Neutrophil (primary cell): ENCODE measurements around the gene C11orf98.

ENCODE experiments used
- H3K27ac ChIP-seq: fragments of 200-600 bp; sonication (generic); 2 replicates; pipeline ENCODE4 v1.5.1; 2016; ENCODE audit warnings: mild to moderate bottlenecking, moderate library complexity
- H3K27me3 ChIP-seq: fragments of 200-600 bp; sonication (generic); 2 replicates; pipeline ENCODE4 v1.6.0; 2016; ENCODE audit warnings: mild to moderate bottlenecking
- H3K36me3 ChIP-seq: fragments of 200-600 bp; sonication (generic); 2 replicates; pipeline ENCODE4 v1.5.1; 2017
- H3K4me1 ChIP-seq, 2 experiments: fragments of 200-600 bp in 1 of 2; sonication (generic) in 1 of 2; 1 replicate in 1 of 2; 2 replicates in 1 of 2; pipeline versions ENCODE4 v1.5.1 to v1.6.1; 2013 to 2016; ENCODE audit warnings: low read depth in 1 of 2, low read length in 1 of 2, mild to moderate bottlenecking in 1 of 2, moderate library complexity in 1 of 2; ENCODE audit not compliant: control insufficient read depth in 1 of 2, insufficient read depth in 1 of 2
- H3K4me3 ChIP-seq, 2 experiments: fragments of 200-600 bp in 1 of 2; sonication (generic) in 1 of 2; 1 replicate in 1 of 2; 2 replicates in 1 of 2; pipeline ENCODE4 v1.5.1; 2013 to 2016; ENCODE audit warnings: low read depth in 1 of 2, low read length in 1 of 2, mild to moderate bottlenecking in 1 of 2, moderate library complexity in 1 of 2
- H3K9me3 ChIP-seq: fragments of 200-600 bp; sonication (generic); 2 replicates; pipeline ENCODE4 v1.5.1; 2016
- CTCF ChIP-seq: fragments of 200-600 bp; sonication (generic); IDR thresholded peaks from 2 replicates; pipeline ENCODE4 v1.5.1; 2016; ENCODE audit warnings: antibody characterized with exemption

C11orf98 gene

GRCh38 chr11:62709247-62710000, 44.4 kb upstream of the C11orf98 start:
- Histone ChIP-seq H3K4me3 (peak overlapping the region; percentile 76 to 86), H3K4me1 (peaks cover 42 to 44% of the 10 kb centered on the region in 2 experiments), H3K36me3 (peaks cover 36% of the 10 kb centered on the region), H3K9me3 (no peaks in the 10 kb centered on the region), H3K27ac (peak overlapping the region; percentile 91), H3K27me3 (no peaks in the 10 kb centered on the region)
- TF ChIP-seq CTCF: peak; percentile 36

GRCh38 chr11:62708793-62709192, 43.8 kb upstream of the C11orf98 start:
- H3K4me3 ChIP-seq: peak overlapping the region; percentile 76 to 86
- no peak for TF ChIP-seq CTCF
- H3K27ac ChIP-seq: peak overlapping the region; percentile 91
- H3K36me3 ChIP-seq: peaks cover 29% of the 10 kb centered on the region
- peaks cover 42 to 49% of the 10 kb centered on the region in 2 experiments for H3K4me1 ChIP-seq
- no peaks in the 10 kb centered on the region for H3K9me3 ChIP-seq
- H3K27me3 ChIP-seq: no peaks in the 10 kb centered on the region

GRCh38 chr11:62708392-62708791, 43.4 kb upstream of the C11orf98 start:
- H3K4me3 ChIP-seq: peak overlapping the region; percentile 76 to 86
- no peak for TF ChIP-seq CTCF
- H3K27ac ChIP-seq: peak overlapping the region; percentile 91
- H3K9me3 ChIP-seq: no peaks in the 10 kb centered on the region
- no peaks in the 10 kb centered on the region for H3K27me3 ChIP-seq
- H3K4me1 ChIP-seq: peaks cover 42 to 52% of the 10 kb centered on the region in 2 experiments
- peaks cover 25% of the 10 kb centered on the region for H3K36me3 ChIP-seq

- Histone ChIP-seq H3K4me1 (peaks cover 46 to 60% of the 10 kb centered on the region in 2 experiments), H3K36me3 (peaks cover 17% of the 10 kb centered on the region)
Measured at GRCh38 chr11:62707277-62707861, 42.4 kb upstream of the C11orf98 start, which contains the start of the genes BSCL2 and GNG3. Gene BSCL2 (minus strand): TSS chr11:62707424. CDS start chr11:62707195, 229 bp downstream. Gene GNG3 (plus strand): TSS chr11:62707676. CDS start chr11:62708296, 620 bp downstream.

GRCh38 chr11:62706850-62707247, 41.8 kb upstream of the C11orf98 start:
- Histone ChIP-seq H3K27ac (peak overlapping the region; percentile 78), H3K4me3 (peak overlapping the region; percentile 75 to 83), H3K4me1 (peaks cover 52 to 65% of the 10 kb centered on the region in 2 experiments)

More at GRCh38 chr11:62707277-62707861, 42.4 kb upstream of the C11orf98 start, which contains the start of the genes BSCL2 and GNG3:
- no peaks in the 10 kb centered on the region for H3K9me3 ChIP-seq
- peak within 1 kb of the TSS; percentile 91 for H3K27ac ChIP-seq
- peak within 1 kb of the TSS; percentile 83 to 86 for H3K4me3 ChIP-seq
- TF ChIP-seq CTCF: no peak
- H3K27me3 ChIP-seq: no peaks in the 10 kb centered on the region

More at GRCh38 chr11:62706850-62707247, 41.8 kb upstream of the C11orf98 start:
- no peak for TF ChIP-seq CTCF
- no peaks in the 10 kb centered on the region for H3K9me3 ChIP-seq
- peaks cover 13% of the 10 kb centered on the region for H3K36me3 ChIP-seq
- H3K27me3 ChIP-seq: no peaks in the 10 kb centered on the region
